ENCODE results near the gene YAF2. TPM values are rescaled to one million over a fixed set of nuclear protein-coding genes. Genes with fewer than 3 reads are reported as not detected.

YAF2 gene
- total and polyA plus RNA-seq, 2 experiments from 2014 or later, result 1.0 TPM

- TF ChIP-seq, protein P1, sequence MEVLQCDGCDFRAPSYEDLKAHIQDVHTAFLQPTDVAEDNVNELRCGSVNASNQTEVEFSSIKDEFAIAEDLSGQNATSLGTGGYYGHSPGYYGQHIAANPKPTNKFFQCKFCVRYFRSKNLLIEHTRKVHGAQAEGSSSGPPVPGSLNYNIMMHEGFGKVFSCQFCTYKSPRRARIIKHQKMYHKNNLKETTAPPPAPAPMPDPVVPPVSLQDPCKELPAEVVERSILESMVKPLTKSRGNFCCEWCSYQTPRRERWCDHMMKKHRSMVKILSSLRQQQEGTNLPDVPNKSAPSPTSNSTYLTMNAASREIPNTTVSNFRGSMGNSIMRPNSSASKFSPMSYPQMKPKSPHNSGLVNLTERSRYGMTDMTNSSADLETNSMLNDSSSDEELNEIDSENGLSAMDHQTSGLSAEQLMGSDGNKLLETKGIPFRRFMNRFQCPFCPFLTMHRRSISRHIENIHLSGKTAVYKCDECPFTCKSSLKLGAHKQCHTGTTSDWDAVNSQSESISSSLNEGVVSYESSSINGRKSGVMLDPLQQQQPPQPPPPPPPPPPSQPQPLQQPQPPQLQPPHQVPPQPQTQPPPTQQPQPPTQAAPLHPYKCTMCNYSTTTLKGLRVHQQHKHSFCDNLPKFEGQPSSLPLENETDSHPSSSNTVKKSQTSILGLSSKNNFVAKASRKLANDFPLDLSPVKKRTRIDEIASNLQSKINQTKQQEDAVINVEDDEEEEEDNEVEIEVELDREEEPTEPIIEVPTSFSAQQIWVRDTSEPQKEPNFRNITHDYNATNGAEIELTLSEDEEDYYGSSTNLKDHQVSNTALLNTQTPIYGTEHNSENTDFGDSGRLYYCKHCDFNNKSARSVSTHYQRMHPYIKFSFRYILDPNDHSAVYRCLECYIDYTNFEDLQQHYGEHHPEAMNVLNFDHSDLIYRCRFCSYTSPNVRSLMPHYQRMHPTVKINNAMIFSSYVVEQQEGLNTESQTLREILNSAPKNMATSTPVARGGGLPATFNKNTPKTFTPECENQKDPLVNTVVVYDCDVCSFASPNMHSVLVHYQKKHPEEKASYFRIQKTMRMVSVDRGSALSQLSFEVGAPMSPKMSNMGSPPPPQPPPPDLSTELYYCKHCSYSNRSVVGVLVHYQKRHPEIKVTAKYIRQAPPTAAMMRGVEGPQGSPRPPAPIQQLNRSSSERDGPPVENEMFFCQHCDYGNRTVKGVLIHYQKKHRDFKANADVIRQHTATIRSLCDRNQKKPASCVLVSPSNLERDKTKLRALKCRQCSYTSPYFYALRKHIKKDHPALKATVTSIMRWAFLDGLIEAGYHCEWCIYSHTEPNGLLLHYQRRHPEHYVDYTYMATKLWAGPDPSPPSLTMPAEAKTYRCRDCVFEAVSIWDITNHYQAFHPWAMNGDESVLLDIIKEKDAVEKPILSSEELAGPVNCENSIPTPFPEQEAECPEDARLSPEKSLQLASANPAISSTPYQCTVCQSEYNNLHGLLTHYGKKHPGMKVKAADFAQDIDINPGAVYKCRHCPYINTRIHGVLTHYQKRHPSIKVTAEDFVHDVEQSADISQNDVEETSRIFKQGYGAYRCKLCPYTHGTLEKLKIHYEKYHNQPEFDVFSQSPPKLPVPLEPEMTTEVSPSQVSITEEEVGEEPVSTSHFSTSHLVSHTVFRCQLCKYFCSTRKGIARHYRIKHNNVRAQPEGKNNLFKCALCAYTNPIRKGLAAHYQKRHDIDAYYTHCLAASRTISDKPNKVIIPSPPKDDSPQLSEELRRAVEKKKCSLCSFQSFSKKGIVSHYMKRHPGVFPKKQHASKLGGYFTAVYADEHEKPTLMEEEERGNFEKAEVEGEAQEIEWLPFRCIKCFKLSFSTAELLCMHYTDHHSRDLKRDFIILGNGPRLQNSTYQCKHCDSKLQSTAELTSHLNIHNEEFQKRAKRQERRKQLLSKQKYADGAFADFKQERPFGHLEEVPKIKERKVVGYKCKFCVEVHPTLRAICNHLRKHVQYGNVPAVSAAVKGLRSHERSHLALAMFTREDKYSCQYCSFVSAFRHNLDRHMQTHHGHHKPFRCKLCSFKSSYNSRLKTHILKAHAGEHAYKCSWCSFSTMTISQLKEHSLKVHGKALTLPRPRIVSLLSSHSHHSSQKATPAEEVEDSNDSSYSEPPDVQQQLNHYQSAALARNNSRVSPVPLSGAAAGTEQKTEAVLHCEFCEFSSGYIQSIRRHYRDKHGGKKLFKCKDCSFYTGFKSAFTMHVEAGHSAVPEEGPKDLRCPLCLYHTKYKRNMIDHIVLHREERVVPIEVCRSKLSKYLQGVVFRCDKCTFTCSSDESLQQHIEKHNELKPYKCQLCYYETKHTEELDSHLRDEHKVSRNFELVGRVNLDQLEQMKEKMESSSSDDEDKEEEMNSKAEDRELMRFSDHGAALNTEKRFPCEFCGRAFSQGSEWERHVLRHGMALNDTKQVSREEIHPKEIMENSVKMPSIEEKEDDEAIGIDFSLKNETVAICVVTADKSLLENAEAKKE (CRISPR knock-in tag; IDR thresholded peaks at IDR 0.05), result no peak
Observed at GRCh38 chr12:42222724-42223123, 15.3 kb downstream of the YAF2 start (continued).

- Mint-ChIP-seq H3K27ac (no peak overlapping the region), H3K4me1 (no peaks in the 10 kb centered on the region; the same call in 2 of the 3 replicates), H3K9me3 (peaks cover 17% of the 10 kb centered on the region), H3K36me3 (ENCODE audit: low read depth) (peaks cover 6% of the 10 kb centered on the region), H3K27me3 (ENCODE audit: insufficient read depth, low read depth, poor library complexity) (no peaks in the 10 kb centered on the region), H3K4me3 (no peak overlapping the region)
- no peaks in the 10 kb centered on the region for H3K9me2 ChIP-seq (ENCODE audit: insufficient read depth)
- no peaks in the 10 kb centered on the region for H3K27me3 ChIP-seq (ENCODE audit: insufficient read depth)
- DNase-seq (ENCODE audit: low spot score), result no peak
- no peak overlapping the region for H2AFZ ChIP-seq
- no peak overlapping the region for H3K4me3 ChIP-seq
- no peak for ATAC-seq
- no peaks in the 10 kb centered on the region for H3K79me2 ChIP-seq (replicated peaks; ENCODE audit: insufficient read depth)
- no peaks in the 10 kb centered on the region; the same call in 1 of the 2 replicates for H4K20me1 ChIP-seq (replicated peaks; ENCODE audit: insufficient read depth)
- TF ChIP-seq CTCF (conservative IDR thresholded peaks at IDR 0.05; ENCODE audit: low read depth in 2 of 2) (no peak), EZH2 (IDR thresholded peaks at IDR 0.05; ENCODE audit: low read depth, unreplicated experiment) (no peak), STAT1 (IDR thresholded peaks at IDR 0.05; ENCODE audit: unreplicated experiment) (no peak), ZNF114 (CRISPR knock-in tag; IDR thresholded peaks at IDR 0.05) (no peak)
- TF ChIP-seq, protein P1 (CRISPR knock-in tag; IDR thresholded peaks at IDR 0.05), result no peak
- H3K27ac ChIP-seq (ENCODE audit: low read depth), result no peak overlapping the region
- H3K36me3 ChIP-seq (ENCODE audit: insufficient read depth), result no peaks in the 10 kb centered on the region
- no peaks in the 10 kb centered on the region for H3F3A ChIP-seq (replicated peaks; ENCODE audit: low read depth)
- H3K4me1 ChIP-seq (ENCODE audit: insufficient read depth), result no peaks in the 10 kb centered on the region
- H3K4me2 ChIP-seq, result no peak overlapping the region
Observed at GRCh38 chr12:42221726-42222125, 16.3 kb downstream of the YAF2 start.
